Measurements from ENCODE around the gene ASPM.
A peak's percentile ranks its signal among the peaks of the same experiment; 100 is the strongest.

- TF ChIP-seq CTCF (IDR thresholded peaks at IDR 0.05; ENCODE audit: control extremely low read depth in 1 of 3, insufficient read depth in 1 of 3, low read depth in 1 of 3, low read length in 3 of 3) (no peak), SIN3A (conservative IDR thresholded peaks at IDR 0.05 in 1 of 2, IDR thresholded peaks at IDR 0.05 in 1 of 2; ENCODE audit: low read depth in 1 of 2, low read length in 2 of 2) (no peak), RAD21 (IDR thresholded peaks at IDR 0.05 in 1 of 2, conservative IDR thresholded peaks at IDR 0.05 in 1 of 2; ENCODE audit: low read depth in 2 of 2, low read length in 2 of 2) (peak in 1 of 2 experiments; percentile 25; a peak in 1 of 4 replicates), CBX8 (IDR thresholded peaks at IDR 0.05; ENCODE audit: borderline replicate concordance, low read depth, low read length) (no peak)
These were observed 83.3 kb downstream of the ASPM start for GRCh38 chr1:197063212-197063611.

All from H1 (cell line).